GM21619 (cell line): Measurements from ENCODE around the gene PPFIBP1.

Experiments used
- ATAC-seq: cut with Tn5 transposase; IDR thresholded peaks from one replicate; pipeline ENCODE4 v1.9.1; 2021; ENCODE audit not compliant: unreplicated experiment

Gene PPFIBP1

GRCh38 chr12:27511723-27512045 is 12.3 kb upstream of the PPFIBP1 start:
- no peak for ATAC-seq

GRCh38 chr12:27513155-27513824 is 10.7 kb upstream of the PPFIBP1 start:
- ATAC-seq = no peak

GRCh38 chr12:27515671-27516070 is 8.3 kb upstream of the PPFIBP1 start:
- no peak for ATAC-seq

GRCh38 chr12:27516625-27517024 is 7.4 kb upstream of the PPFIBP1 start:
- ATAC-seq = no peak

- ATAC-seq = no peak
Observed at GRCh38 chr12:27517546-27517945, 6.5 kb upstream of the PPFIBP1 start.

GRCh38 chr12:27517961-27518665 is 5.9 kb upstream of the PPFIBP1 start:
- ATAC-seq = no peak

GRCh38 chr12:27521066-27521465 is 2.9 kb upstream of the PPFIBP1 start:
- no peak for ATAC-seq

GRCh38 chr12:27521981-27522380 is 2.0 kb upstream of the PPFIBP1 start:
- no peak for ATAC-seq

GRCh38 chr12:27523305-27523641 is 733 bp upstream of the PPFIBP1 start:
- ATAC-seq = peak; percentile 7

- no peak for ATAC-seq
Observed at GRCh38 chr12:27524494-27524835, 459 bp downstream of the PPFIBP1 start.

- no peak for ATAC-seq
Observed at GRCh38 chr12:27524839-27525753, 1.1 kb downstream of the PPFIBP1 start.

GRCh38 chr12:27527512-27527911 is 3.5 kb downstream of the PPFIBP1 start:
- no peak for ATAC-seq

- ATAC-seq = no peak
Observed at GRCh38 chr12:27528788-27529187, 4.8 kb downstream of the PPFIBP1 start.

- no peak for ATAC-seq
Observed at GRCh38 chr12:27530157-27530922, 6.3 kb downstream of the PPFIBP1 start.

- ATAC-seq = no peak
Observed at GRCh38 chr12:27531896-27532295, 7.9 kb downstream of the PPFIBP1 start.

GRCh38 chr12:27534060-27534764 is 10.2 kb downstream of the PPFIBP1 start:
- ATAC-seq = peak; percentile 55

- ATAC-seq = peak; percentile 8
Observed at GRCh38 chr12:27534765-27535161, 10.8 kb downstream of the PPFIBP1 start.

GRCh38 chr12:27535318-27535717 is 11.3 kb downstream of the PPFIBP1 start:
- peak; percentile 45 for ATAC-seq

GRCh38 chr12:27537855-27538675 is 14.1 kb downstream of the PPFIBP1 start:
- ATAC-seq = no peak

- ATAC-seq = no peak
Observed at GRCh38 chr12:27539191-27539631, 15.2 kb downstream of the PPFIBP1 start.
